NCI-H226 (cell line): ENCODE measurements around the gene TCF20.

Source experiments
- DNase-seq: peaks from one replicate; pipeline ENCODE4 v3.0.0-alpha.2; 2015

TCF20 gene

DNA sequence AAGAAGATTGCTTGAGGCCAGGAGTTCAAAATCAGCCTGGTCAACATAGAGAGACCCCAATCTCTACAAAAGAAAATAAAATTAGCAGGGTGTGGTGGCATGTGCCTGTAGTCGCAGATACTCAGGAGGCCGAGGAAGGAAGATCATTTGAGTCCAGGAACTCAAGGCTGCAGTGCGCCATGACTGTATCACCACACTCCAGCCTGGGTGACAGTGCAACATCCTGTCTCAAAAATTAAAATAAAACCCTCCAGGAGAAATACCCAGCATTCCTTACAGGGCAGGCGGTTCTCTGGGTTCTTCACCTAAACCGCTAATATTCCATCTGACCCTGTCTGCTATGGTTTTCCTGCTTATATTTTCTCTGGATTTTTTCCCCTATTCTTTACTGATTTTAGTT is 13.5 kb downstream of the TCF20 start:
- no peak for DNase-seq

DNA sequence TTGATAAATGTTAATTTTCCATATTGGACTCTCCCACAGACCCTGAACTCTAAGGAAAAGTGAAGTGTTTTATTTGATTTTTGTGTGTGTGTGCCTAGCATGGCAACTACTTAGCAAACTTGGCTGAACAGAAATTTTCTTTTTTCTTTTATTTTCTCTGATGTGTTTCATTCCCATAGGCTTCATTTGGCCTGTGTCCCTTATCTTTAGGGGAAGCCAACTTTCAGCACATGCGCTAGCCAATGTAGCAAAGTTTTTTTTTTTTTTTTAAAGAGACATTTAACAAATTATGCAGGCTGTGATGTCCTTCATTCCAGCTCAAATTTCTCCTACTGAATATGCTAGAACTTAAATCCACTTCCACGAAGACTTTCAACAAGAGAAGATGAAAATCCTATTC is 14.2 kb downstream of the TCF20 start:
- DNase-seq = no peak

GRCh38 chr22:42249831-42250230 is 20.6 kb downstream of the TCF20 start:
- no peak for DNase-seq

GRCh38 chr22:42248995-42249394 is 21.5 kb downstream of the TCF20 start:
- DNase-seq = no peak

GRCh38 chr22:42247596-42247995 is 22.9 kb downstream of the TCF20 start:
- DNase-seq = no peak

- DNase-seq = no peak
Observed at GRCh38 chr22:42243802-42244060, 26.7 kb downstream of the TCF20 start.

DNA sequence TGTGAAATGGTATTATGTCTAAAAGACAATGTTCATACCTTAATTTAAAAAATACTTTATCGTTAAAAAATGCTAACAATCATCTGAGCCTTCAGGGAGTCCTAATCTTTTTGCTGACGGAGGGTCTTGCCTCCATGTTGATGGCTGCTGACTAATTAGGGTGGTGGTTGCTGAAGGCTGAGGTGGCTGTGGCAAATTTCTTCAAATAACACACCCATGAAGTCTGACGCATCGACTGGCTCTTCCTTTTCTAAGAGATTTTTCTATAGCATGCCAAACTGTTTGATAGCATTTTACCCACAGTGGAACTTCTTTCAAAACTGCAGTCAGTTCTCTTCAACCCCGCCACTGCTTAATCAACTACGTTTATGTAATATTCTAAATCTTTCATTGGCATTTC is 33.6 kb downstream of the TCF20 start:
- no peak for DNase-seq

DNA sequence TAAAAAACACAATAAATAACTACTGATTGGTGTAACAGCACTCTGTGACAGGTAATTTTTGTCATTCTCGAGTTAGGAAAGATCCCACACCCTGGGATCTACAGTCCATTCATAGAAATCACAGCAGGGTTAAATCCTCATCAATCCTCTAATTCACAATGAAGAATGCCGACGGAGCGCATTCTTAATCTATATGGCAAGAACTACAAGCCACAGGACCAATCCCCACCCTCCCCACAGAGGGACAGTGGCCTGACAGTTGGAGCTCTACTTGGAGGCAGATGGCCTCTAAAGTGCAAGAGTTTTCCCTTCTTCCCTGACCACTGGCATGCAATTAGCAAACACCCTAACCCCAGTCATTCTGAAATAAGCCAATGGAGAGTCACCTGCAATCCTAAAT is 34.2 kb downstream of the TCF20 start:
- DNase-seq = no peak

- no peak for DNase-seq
Observed at GRCh38 chr22:42233879-42234278, 36.6 kb downstream of the TCF20 start.

GRCh38 chr22:42231929-42232328 is 38.5 kb downstream of the TCF20 start:
- no peak for DNase-seq

- DNase-seq = no peak
Observed at GRCh38 chr22:42229455-42230149, 40.9 kb downstream of the TCF20 start.

DNA sequence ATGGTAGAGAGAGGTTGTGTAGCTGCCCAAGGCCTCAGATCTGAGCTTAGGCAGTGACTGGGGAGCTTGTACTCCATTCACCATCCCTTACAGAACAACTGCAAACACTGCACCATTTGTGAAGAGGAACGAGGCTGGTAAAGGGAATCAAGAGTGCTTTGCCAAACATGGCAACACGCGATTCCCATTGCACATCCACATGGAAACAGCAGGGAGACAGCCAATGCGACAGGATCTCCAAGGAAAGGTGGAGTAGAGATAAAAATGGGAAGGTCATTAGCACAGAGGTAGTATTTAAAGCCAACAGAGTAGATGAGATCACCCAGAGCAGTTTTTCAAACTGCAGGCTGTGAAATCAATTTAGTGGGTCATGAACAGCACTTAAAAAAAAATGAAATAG is 42.0 kb downstream of the TCF20 start:
- DNase-seq = no peak

DNA sequence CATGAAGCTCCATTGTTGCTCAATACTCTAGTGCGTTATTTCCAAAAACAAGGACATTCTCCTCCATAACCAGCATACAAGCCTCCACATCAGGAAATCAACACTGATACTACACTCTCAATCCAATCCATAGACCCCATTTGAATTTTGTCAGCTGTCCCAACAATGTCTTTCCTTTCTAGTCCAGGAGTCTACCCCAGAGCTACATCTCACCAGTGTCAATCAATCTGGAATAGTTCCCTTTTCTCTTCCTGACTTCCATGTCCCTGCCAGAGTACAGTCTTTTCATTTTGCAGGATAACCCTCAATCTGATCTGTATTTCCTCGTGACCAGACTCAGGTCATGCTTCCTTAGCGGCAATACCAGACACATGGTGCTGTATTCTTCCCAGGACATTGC is 43.0 kb downstream of the TCF20 start:
- DNase-seq = no peak

DNA sequence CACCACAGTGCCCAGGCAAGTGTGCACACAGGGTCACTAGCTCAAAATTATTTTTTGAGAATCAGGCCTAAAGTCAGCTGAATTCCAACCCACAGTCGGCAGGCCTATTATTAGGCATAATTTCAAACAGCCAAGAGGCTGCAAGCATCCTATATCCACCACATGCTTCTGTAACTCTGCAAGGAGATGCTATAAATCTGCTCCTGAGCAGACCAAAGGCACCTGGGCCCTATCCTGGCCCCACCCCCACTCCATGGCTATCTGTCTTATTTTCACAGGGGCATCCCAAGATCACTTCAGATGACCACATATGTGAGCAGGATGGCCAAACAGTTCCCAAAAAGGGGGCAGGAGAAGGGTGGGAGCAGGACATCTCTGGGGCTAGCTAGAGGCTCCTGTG is 44.6 kb downstream of the TCF20 start:
- no peak for DNase-seq

- DNase-seq = no peak
Observed at GRCh38 chr22:42222140-42222539, 48.3 kb downstream of the TCF20 start.
